ENCODE results near the gene TMOD3.

Gene TMOD3

DNA sequence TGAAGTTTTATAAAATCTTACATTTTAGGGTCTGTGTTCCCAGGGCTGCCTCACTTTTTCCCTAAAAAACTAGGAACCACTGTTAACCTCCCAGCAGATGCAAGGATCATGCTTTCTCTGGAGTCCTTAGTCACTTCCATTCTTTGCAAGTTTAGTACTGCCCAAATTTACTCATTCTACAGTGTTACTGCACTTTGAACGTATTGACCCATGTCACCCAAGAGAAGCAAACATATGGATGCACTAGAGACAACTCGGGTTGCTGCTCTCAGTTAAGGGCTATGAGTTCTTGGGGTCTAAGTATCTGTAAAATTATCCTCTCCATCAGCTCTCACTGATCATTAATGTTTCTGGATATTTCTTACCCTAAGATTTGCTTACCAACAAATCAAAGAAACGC lies 83.1 kb downstream of the TMOD3 start:
- DNase-seq: no peak

DNA sequence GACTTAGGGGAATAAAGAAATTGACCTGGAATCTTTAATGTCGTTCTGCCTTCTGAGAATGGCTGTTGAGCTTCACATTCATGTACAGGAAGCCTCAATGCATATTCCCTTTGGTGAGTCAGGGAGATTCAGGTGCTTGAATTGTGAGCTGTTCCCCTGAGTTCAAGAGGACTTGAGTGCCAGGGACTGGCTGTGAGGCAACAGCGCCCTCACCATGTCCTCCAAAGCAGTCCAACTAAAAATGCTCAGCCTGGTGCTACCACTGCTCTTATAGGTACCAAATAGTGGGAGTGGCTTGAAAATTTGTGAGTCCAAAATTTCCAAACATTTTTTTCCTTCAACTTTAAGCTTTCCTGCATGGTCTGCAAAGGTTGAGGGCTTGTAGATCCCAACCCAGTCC lies 88.0 kb downstream of the TMOD3 start:
- no peak for DNase-seq

DNA sequence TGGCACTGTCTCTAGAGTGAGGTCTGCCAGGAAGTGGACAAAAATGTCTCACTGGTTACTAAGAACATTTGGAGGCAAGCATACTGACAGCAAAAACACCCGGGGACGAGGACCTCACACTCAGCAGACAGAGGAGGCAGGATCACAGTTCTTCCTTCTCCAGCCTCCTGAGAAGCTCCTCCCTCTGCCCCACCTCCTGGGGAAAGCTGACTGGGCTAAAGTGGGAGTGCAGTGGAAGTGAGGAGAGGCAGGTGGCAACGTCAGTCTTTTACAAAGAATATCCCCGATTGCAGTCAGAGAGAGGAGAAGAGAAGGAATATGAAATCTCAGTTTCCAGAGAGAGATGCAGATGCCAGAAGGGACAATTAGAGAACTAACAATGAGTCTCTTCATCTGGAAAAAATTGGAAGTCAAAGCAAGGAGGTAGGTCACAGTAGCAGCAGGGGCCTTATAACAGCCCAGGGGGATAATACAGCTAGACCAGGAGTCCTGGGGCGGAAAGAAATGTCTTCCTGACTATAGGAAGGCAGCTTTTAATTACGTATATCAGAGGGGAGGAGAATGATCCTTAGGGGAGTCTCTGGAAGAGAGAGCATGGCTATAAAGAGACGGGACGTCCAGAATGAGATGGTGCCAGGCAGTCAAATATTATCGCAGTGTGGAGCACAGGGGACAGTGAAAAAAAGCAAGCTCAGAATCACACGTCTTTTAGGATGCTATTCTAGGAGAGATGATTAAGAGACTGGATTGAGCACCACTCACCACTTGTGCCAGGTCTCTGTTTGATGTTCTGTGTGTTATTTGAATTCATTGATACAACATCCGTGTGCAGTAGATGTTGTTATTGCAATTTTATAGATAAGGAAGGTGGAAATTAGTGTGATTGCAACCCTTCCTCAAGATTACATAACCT lies 95.0 kb downstream of the TMOD3 start:
- no peak for DNase-seq

DNA sequence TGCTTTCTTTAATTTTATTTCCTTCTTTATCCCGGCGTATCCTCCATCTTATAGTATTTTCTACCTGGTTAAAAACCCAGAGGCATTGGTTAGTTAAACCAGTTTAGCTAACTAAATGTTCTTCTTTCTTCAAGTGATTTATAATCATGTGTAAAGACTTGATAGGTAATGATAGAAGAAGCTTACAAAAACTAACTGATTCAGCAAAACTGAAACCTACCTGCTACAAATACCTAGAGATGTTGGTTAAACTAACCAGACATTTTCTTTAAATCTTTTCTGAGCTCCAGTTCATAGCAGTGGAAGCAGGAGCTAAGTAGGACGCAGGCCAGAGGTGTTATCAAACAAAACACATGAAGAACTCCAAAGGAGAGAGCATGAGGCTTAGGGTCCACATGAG lies 97.4 kb downstream of the TMOD3 start:
- no peak for DNase-seq

DNA sequence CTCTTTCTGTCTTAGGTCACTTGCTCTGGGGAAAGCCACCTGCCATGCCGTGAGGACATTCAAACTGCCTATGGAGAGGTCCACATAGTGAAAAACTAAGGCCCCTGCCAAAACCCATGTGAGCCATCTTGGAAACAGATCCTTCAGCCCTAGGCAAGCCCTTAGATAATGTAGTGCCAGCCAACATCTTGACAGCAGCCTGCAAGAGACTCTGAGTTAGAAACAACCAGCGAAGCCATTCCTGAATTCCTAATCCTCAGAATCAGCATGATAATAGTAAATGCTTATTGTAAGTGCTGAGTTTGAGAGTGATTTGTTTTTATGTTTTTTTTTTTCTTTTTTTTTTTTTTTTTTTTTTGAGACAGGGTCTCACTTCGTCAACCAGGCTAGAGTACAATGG lies 101.6 kb downstream of the TMOD3 start:
- DNase-seq: no peak

DNA sequence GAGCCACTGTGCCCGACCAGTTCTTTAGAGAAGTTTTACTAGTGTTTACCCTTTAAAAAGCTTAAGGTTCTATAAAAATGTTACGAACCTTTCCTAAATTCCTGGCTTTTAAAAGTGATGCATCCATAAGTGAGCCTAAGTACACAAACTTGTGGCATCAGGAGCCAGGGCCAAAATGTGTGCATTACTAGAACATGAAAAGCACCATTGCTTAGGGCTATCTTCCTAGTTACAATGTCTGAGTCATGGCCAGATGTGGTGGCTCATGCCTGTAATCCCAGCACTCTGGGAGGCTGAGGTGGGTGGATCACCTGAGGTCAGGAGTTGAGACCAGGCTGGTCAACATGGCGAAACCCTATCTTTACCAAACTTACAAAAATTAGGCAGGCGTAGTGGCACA lies 102.2 kb downstream of the TMOD3 start:
- no peak for DNase-seq

DNA sequence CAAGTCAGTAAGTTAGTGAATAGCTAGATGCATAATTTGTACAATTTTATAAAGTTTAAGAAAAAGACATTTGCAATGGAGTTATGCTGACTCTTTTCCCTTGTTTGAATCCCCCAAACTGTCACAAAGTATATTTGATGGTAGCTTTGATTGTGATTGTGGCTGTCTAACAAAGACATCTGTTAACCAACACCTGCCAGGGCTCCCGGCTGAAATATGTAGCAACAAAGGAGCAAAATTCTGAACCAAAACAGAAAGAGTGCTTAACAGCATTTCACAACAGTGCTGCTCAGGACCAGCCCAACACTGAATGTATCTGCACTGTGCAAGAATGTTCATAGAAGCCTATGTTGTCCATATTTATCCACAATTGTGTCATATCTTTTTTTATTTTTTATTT lies 102.7 kb downstream of the TMOD3 start:
- no peak for DNase-seq

DNA sequence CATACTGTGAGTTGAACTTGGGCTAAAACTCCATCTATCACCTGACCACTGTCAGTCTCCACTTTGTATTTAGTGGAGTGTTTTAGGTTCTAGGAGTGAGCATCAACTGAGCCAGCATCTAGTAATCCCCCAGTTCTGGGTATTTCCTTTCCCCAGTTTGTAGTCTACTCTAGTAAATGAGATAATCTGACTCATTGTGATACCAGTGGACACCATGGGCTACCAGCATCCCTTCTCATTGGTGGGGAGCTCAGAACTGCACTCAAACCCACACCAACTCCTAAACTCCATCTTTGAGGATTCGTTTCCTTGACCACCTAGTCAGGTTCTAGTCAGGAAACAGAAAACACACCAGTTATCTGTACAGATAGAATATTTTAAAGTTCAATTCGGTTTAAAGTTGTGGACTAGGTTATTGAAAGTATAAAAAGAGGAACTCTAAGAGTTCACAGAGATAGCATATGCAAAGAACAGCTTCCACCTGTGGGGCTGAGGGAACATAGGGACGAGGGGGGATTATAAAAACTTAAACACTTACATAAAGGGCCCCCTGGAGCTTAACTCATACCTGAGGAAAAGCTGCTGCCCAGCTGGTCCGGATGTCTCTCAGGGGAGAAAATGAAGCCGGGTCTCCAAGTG lies 106.1 kb downstream of the TMOD3 start:
- no peak for DNase-seq

DNA sequence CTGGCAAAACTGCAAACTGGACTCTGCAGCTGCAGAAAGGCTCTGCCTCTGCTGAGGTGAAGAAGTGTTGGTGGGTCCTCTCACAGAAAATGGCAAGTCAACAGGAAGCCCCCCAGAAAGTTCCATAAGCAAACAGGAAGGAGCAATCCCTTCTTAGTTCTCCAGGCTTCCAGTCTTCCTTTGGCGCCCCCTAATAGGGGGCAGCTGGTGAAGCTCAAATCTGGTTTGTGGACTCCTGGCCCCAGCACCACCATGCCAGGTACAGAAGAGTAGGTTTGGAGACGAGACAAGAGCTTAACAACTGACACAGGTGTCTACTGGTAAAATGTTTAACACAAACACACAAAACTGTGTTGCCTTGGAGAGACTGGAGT lies 106.6 kb downstream of the TMOD3 start:
- DNase-seq: no peak

DNA sequence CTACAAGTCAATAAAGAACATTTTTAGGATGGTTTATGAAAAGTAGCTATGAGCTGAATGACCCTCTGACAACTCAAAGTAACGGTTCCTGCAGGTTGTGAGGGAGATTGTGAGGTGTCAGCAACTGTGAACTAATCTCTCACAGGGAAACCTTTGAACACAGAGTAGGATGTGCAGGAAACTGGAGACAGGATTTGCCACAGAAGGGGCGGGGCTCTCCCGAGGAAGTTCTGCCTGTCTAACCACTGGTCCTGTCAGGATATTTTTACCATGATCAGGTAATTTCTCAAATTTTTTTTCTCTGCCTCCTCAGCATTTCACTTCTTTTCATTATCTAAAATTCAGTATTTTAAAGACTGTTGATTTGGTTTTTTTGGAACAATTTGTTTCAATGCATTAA lies 108.8 kb downstream of the TMOD3 start:
- no peak for DNase-seq

DNA sequence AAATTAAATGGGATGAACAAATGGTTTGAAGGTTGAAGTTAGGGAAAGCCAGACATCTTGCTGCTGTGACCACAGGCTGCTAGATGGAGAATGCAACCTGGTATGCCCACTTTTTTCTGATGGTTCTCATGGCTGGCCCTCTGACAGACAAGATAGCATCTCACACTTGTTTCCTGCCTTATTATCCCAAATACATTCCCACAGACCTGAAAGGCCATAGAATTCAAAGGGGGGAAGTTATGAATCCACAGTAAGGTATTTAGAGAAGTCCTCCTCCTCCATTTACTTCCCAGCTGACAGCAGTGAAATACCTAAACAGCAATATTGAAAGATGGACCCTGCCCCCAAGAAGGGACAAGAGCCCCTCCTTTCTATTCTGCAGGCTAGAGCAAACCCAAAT lies 109.8 kb downstream of the TMOD3 start:
- DNase-seq: no peak

DNA sequence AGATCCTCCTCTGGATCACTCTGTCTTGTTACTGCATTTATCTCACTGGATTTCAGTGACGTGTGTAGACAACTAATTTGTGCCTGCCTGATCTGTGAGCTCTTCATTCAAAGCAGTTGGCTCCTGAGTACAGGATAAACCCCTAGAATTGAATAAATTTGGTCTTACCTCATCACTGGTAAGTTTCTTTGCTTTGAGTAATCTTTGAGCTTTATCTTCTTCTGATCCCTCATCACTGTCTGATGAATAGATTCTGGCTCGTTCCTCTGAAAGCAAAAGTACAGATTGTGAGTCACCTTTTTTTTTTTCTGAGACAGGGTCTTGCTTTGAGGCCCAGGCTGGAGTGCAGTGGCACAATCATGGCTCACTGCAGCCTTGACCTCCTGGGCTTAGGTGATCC lies 117.7 kb downstream of the TMOD3 start:
- no peak for DNase-seq

DNA sequence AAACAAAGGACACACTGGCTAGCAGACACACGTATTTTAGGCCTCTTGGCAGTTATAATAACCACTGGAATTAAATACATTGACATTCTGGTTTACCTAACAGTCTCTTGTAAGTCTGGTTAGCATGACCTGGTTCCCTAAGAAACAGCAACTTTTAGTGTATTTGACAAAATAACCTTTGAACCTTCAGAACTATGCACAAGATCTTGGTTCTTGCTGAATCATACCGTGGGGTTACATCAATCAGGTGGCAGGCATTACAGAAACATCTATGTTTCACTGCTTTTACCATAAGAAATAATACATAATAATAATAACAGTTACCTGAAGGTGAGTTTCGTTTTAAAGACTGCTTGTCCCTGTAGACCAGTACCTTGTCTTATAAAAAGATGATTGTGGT lies 123.4 kb downstream of the TMOD3 start:
- DNase-seq: no peak

DNA sequence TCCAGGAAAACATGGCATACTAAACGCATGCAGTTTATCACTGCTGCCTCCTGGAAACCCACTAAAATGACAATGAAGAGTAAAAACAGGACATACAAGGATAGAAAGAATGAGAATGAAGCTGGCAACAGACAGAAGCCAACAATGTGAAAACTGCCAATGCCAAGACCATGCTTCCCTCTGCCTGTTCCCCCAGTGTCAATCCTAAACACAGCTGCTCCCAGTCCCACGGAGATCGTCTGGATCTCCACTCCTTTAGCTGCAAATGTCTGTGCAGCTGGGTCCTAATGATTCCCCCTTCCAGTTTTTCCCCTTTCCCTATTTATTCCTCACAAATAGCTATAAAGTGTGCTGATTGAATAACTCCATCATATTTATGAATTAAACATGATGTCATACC lies 126.1 kb downstream of the TMOD3 start:
- DNase-seq: no peak

Measured in cortex of kidney (tissue), 1 donor.